Activated CD8-positive, alpha-beta memory T cell treated with anti-CD3 and anti-CD28 coated beads for 36 hours (primary cell): Measurements from ENCODE around the gene RNF212B. TPM values are rescaled to one million over a fixed set of nuclear protein-coding genes. Genes with fewer than 3 reads are reported as not detected.
"Not testable (repeated sequence)": the region's sequence is repeated elsewhere in the genome, so short reads cannot be mapped to it uniquely, and the experiment has no call there.

ENCODE experiments used
- CTCF ChIA-PET: fragments of 350-600 bp; sonication (Branson Sonifier 250); formaldehyde crosslinking; loops from one replicate; lab custom pipeline; 2021; ENCODE audit warnings: antibody characterized with exemption; lab: Charles Lee
- POLR2A ChIA-PET: fragments of 350-600 bp; sonication (Branson Sonifier 250); formaldehyde crosslinking; loops from one replicate; lab custom pipeline; 2021; ENCODE audit warnings: antibody characterized with exemption; lab: Charles Lee
- total RNA-seq, 2 experiments: library from RNA; stranded (reverse); gene quantifications; one replicate each; pipeline ENCODE4 v1.2.3, GENCODE V29; 2021

RNF212B gene, protein sequence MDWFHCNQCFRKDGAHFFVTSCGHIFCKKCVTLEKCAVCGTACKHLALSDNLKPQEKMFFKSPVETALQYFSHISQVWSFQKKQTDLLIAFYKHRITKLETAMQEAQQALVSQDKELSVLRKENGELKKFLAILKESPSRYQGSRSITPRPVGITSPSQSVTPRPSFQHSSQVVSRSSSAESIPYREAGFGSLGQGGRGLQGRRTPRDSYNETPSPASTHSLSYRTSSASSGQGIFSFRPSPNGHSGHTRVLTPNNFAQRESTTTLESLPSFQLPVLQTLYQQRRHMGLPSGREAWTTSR
- not detected for total RNA-seq

DNA sequence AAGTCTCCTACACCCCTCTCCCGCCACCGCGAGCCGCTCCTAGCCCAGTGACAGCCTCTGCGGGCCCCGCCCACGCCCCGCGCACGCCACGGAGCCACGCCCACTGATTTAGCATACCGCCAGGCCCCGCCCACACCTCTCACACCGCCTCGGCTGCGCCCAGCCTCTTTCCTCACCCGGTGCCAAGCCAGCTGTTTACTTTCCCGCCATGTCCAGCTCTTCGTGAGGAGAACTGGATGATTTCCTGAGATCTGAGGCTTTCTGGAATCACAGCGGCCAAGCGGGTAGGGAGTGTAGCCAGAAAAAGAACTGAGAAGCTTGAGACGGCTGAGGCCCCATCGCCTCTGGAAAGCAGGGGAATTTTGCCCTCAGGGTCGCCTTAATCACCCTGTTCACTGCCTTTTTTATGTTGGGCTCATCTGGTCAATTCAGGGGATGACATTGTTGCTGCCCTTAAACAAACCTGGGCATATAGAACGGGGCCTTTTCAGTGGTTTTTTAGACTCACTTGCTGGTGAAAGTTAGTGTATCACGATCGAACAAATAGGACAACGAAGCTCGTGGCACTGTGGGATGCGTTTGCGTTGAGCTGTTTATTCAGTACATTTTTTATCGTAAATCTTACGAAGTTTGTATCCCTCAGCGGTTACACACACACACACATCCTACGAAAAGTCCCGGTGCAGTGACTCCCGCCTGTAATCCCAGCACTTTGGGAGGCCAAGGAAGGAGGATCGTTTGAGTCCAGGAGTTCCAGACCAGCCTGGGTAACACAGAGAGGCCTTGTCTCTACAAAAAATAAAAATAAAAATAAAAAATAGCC is at the start of gene RNF212B:
TSS of gene RNF212B (plus strand) at position 165 of the 823 bp plus-strand sequence. CDS start 2,410 bp downstream, outside the sequence.
- ChIA-PET CTCF (no interaction called here), POLR2A (interaction anchor here (0.6 kb wide), 1 partner anchor 47 kb away, joined by 7 read pairs; no protein-coding TSS in a partner anchor)

DNA sequence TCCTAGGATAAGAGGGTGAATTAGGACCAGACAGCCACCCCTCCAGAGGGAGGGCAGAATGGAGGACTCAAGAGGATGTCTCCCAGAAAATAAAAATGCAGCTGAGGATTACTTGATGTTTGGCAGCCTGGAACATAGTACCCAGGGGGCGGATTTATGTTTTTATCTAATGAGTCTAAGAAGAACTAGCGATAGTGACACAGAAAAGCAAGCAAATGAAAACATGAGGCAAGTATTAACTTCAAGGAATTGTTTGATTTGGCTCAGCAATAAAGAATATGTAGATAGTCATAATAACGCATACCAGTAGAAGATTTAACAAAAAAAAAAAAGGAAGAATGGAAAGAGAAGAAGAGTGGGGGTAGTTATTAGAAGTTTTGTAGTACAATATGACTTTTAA is 44.3 kb upstream of the RNF212B start:
- CTCF ChIA-PET = no interaction called here

DNA sequence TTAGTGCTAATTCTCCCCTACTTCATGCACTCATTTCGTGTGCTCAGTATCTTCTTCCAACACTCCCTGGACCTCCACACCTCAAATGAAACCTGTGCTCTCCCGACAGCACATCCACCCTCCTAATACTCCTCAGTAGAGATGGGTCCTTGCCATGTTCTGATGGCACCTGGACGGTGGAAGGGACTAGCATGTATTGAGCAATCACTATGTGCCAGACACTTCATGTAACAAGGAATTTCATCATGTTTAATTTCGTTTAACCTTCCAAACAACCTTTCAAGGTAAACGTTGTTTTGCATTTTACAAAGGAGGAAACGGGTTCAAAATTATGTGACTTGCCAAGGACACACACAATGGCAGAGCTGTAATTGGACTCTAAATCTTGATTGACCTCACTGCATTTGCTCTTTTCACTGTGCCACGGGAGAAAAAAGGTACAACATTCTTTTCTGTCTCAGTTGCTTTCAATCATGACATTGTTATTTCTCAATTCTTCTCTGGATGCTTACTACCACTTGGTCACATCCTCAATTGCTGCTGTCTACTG is 42.1 kb upstream of the RNF212B start:
- ChIA-PET CTCF (interaction anchor here (1.9 kb wide), 1 partner anchor 75 kb away, joined by 5 read pairs; no protein-coding TSS in a partner anchor), POLR2A (no interaction called here)

More for the DNA sequence above, 44.3 kb upstream of the RNF212B start:
- POLR2A ChIA-PET = no interaction called here

DNA sequence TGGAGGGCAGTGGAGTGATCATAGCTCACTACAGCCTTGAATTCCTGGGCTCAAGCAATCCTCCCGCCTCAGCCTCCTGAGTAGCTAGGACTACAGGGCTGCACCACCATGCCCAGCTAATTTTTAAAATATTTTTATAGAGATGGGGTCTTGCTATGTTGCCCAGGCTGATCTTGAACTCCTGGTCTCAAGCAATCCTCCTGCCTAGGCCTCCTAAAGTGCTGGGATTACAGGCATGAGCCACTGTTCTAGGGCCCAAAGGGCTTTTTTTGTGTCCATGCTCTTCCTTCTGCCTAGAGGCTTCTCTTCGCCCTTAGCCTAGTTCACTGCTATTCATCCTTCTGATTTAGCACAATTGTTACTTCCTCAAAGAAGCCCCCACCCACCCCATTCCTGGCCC is 41.2 kb upstream of the RNF212B start:
- POLR2A ChIA-PET, CTCF ChIA-PET: not testable (repeated sequence)

DNA sequence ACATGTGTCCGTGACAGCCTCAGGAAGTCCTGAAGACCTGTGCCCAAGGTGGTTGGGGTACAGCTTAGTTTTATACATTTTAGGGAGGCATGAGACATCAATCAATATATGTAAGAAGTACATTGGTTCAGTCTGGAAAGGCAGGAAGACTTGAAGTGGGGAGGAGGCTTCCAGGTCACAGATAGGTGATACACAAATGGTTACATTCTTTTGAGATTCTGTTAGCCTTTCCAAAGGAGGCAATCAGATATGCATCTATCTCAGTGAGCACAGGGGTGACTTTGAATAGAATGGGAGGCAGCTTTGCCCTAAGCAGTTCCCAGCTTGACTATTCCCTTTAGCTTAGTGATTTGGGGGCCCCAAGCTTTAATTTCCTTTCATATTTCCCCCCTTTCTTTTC is 38.6 kb upstream of the RNF212B start:
- POLR2A ChIA-PET = not testable (repeated sequence)
- CTCF ChIA-PET = interaction anchor here (1.0 kb wide), 1 partner anchor 79 kb away, joined by 3 read pairs; no protein-coding TSS in a partner anchor

DNA sequence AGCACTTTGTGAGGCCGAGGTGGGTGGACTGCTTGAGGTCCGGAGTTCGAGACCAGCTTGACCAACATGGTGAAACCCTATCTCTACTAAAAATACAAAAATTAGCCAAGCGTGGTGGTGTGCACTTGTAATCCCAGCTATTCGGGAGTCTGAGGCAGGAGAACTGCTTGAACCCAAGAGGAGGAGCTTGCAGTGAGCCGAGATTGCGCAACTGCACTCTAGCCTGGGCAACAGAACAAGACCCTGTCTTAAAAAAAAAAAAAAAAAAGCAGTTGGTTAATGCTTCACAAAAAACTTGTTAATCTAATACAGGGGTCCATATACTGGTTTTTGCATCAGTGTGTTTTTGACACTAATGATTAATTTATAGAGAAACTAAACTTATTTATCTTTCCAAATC is 35.7 kb upstream of the RNF212B start:
- CTCF ChIA-PET = no interaction called here
- POLR2A ChIA-PET = no interaction called here

DNA sequence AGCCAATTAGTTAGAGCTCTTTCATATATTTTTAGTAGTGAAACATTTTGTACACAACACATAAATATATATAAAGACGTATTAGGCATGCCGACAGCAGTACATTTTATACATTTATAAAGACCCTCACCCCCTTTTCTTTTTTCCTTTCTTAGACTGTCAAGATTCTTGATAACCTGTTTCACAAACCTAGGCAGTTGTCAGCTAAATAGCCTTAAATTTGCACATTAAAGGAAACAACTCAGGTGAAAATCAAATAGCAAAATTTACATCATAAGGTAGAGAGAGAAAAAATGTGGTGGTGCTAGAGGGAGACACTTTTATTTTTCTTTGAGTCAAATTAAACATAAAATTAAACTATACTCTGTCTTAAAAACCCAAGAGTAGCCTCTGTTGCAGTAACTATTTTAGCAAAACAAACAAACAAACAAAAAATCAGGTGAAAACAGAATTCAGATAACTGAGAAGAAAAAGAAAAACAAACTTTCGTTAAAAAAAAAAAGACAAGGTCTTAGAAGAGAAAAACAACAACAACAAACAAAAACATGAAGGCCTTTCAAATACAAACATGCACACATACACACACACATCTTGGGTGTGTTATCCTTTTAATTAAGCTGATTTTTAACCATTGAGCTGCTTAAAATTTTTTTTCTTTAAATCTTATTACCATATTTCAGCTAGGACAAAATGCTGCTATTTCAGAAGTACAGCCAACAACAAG is 31.2 kb upstream of the RNF212B start:
- ChIA-PET CTCF (interaction anchor here (1.2 to 1.7 kb wide), 2 partner anchors 19 to 86 kb away, joined by 3 to 4 read pairs; no protein-coding TSS in a partner anchor), POLR2A (no interaction called here)

DNA sequence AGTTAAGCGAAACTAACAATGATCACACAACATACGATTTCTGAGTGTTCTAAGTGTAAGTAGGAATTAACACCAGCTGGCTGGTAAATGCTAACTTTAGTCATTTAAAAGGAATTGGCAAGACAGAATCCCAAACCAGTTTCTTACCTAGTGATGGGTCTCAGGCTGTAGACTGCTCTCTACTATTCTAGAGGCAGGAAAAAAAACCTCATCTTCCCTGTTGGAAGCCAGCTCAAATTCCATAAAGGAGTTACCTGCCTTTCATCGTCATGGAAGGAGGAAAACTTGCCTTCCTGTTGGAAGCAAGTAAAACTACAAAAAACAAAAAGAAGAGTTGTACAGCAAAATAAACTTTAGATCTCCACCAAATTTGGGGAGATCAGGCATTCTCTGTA is 30.6 kb upstream of the RNF212B start:
- POLR2A ChIA-PET = no interaction called here
- CTCF ChIA-PET = interaction anchor here (1.2 kb wide), 1 partner anchor 20 kb away, joined by 3 read pairs; no protein-coding TSS in a partner anchor

DNA sequence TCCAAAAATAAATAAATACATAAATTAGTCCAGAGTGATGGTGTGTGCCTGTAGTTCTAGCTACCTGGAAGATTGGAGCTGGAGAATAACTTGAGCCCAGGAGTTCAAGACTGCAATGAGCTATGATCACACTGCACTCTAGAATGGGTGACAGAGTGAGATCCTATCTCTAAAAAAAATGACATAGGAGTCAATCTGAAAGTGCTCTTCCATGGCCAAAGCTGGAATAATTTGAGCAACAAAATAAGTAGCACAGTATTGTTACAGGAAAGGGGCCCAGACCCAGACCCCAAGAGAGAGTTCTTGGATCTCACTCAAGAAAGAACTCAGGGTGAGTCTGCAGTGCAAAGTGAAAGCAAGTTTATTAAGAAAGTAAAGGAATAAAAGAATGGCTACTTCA is 29.4 kb upstream of the RNF212B start:
- CTCF ChIA-PET = no interaction called here

DNA sequence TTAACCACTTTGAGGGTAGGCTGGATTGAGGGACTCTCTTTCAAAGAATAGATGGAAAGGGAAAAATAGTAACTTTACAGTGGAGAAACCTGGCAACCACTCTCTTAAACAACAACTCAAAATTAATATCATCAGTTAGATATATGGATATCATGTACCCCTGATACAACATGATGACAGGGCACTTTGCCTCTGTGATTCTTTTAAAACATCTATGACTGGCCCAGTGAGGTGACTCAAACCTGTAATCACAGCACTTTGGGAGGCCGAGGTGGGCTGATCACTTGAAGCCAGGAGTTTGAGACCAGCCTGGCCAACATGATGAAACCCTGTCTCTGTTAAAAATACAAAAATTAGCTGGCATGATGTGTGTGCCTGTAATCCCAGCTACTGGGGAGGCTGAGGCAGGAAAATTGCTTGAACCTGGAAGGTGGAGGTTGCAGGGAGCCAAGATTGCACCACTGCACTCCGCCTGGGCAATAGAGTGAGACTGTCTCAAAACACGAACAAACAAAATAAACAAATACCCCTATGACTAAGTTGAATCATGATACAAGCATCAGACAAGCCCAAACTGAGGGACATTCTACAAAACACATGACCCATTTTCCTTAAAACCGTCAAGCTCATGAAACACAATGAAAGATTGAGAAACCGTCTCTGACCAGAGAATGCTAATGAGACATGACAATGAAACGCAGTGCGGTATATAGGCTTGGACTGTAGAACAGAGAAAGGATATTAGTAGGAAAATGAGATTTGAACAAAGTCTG is 27.9 kb upstream of the RNF212B start:
- POLR2A ChIA-PET = no interaction called here
- CTCF ChIA-PET = interaction anchor here (1.1 kb wide), 1 partner anchor 60 kb away, joined by 4 read pairs; no protein-coding TSS in a partner anchor

More for the DNA sequence above, 29.4 kb upstream of the RNF212B start:
- POLR2A ChIA-PET = no interaction called here

DNA sequence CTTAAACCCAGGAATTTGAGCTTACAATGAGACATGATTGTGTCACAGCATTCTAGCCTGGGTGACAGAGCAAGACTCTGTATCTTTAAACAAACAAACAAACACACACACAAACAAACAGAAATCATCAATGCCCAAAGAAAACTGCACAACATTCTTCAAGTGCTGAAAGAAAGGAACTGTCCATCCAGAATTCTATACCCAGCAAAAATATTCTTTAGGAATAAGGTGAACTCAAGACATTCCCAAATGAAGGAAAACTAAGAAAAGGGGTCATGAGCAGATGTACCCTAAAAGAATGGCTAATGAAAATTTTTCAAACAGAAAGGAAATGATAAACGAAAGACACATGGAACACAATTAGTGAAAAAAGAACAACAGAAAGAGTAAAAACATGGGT is 22.3 kb upstream of the RNF212B start:
- ChIA-PET CTCF (no interaction called here), POLR2A (no interaction called here)

DNA sequence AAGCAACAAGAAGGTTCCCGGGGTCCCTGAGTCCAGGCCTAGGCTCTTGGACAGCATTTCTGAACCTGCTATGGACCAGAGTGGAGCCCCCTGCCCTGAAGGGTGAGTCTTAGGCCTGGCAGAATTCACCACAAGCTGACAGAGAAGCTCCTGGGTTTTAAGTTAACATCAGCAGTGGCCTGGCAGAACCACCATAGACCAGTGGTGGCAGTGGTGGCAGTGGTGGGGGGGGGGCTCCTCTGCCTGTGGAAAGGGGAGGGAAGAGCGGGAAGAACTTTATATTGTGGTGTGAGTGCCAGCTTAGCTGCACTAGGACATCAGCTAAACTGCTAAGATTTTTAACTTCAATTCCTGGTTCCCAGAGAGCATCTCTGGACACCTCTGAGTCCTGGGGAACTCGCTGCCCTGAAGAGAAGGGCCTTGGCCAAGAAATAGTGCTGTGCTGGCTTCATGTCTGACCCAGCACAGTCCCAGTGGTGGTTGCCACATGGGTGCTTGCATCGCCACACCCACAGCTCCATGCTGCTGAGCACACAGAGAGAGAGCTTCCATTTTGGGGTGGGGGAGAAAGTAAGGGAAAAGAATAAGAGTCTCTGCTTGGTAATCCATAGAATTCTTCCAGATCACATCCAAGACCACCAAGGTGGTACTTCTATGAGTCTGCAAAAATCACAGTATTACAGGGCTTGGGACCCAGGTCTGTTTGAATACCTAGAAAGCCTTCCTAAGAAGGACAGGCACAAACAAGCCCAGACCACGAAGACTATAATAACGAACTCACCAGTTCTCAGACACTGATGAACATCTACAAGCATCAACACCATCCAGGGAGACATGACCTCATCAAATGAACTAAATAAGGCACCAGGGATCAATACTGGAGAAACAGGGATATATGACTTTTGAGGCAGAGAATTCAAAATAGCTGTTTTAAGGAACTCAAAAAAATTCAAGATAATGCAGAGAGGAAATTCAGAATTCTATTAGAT is 20.4 kb upstream of the RNF212B start:
- POLR2A ChIA-PET = no interaction called here

DNA sequence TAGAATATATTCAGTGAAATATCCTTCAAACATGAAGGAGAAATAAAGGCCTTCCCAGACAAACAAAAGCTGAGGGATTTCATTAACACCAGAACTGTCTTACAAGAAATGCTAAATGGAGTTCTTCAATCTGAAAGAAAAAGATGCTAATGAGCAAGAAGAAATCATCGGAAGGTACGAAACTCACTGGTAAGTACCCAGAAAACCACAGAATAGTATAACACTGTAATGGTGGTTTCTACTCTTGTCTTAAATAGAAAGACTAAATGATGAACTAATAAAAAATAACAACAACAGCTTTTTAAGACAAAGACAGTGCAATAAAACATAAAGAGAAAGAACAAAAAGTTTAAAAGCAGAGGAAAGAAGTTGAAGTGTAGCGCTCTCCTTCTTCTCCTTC is 18.7 kb upstream of the RNF212B start:
- ChIA-PET POLR2A (no interaction called here), CTCF (interaction anchor here (0.7 kb wide), 1 partner anchor 73 kb away, joined by 3 read pairs; no protein-coding TSS in a partner anchor)

More for the DNA sequence above, 20.4 kb upstream of the RNF212B start:
- CTCF ChIA-PET = interaction anchor here (0.5 kb wide), 1 partner anchor 995 kb away, joined by 4 read pairs; no protein-coding TSS in a partner anchor

DNA sequence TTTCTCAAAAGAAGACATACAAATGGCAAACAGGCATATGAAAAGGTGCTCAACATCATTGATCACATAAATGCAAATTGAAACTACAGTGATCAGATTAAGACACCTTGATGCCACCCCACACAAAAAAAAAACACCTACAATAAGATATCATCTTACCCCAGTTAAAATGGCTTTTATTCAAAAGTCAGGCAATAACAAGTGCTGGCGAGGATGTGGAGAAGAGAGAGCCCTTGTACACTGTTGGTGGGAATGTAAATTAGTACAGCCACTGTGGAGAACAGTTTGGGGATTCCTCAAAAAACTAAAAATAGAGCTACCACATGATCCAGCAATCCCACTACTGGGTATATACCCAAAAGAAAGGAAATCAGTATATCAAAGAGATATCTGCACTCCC is 12.8 kb upstream of the RNF212B start:
- CTCF ChIA-PET, POLR2A ChIA-PET: not testable (repeated sequence)

DNA sequence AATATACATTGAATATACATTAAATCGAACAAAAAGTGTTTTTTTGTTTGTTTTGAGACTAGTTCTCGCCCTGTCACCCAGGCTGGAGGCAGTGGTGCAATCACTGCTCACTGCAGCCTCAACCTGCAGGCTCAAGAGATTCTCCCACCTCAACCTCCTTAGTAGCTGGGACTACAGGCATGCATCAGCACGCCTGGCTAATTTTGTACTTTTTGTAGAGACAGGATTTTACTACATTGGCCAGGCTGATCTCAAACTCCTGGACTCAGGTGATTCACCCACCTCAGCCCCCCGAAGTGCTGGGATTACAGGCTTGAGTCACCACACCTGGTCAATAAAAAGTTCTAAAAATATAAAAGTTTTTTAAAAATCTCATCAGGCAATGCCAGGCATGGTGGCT is 10.2 kb upstream of the RNF212B start:
- ChIA-PET CTCF (no interaction called here), POLR2A (no interaction called here)

DNA sequence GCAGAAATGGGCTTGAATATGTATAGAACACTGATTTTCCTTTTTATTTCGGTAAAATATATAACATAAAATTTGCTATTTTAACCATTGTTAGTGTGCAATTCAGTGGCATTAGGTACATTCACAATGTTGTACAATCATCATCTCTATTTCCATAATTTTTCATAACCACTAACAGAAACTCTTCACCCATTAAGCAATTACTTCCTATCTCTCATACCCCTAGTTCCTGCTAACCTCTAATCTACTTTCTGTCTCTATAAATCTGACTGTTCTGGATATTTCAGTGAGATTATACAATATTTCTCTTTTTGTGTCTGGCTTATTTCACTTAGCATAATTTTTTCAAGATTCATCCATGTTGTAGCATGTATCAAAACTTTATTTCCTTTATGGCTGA is 8.9 kb upstream of the RNF212B start:
- POLR2A ChIA-PET = no interaction called here

DNA sequence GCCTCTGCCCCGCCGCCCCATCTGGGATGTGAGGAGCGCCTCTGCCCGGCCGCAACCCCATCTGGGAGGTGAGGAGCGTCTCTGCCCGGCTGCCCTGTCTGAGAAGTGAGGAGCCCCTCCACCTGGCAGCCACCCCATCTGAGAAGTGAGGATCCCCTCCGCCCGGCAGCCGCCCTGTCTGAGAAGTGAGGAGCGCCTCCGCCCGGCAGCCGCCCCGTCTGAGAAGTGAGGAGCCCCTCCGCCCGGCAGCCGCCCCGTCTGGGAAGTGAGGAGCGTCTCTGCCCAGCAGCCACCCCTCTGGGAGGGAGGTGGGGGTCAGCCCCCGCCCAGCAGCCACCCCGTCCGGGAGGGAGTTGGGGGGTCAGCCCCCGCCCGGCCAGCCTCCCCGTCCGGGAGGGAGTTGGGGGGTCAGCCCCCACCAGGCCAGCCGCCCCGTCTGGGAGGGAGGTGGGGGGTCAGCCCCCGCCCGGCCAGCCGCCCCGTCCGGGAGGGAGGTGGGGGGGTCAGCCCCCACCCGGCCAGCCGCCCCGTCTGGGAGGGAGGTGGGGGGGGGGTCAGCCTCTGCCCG is 5.4 kb upstream of the RNF212B start:
- CTCF ChIA-PET, POLR2A ChIA-PET: not testable (repeated sequence)

More for the DNA sequence above, 8.9 kb upstream of the RNF212B start:
- CTCF ChIA-PET = no interaction called here
